Embryonic facial prominence (tissue), 1 donor: ENCODE measurements around the gene BMPR1B.

Experiments used
- DNase-seq: peaks from one replicate; pipeline ENCODE4 v3.0.0-alpha.2; 2016; ENCODE audit errors: extremely low spot score

Gene BMPR1B

DNA sequence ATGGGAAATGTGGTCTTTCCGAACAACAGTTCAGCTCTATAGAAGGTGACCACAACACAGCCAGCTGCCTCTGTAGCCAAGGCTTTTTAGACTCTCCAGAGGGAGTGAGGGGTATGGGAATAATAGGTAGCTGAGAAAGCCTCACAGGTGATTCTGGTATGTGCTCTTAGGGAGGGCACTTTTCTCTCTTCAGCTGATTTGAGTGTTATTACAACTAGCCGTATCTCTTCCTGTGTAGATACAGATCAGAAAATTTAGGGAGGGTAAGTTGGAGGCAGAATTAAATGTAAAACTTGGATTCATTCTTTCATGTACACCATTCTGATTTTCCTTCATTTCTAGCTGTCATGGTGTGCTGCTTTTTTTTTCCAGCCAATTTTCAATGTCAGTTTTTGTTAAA, 154.9 kb downstream of the BMPR1B start:
- DNase-seq: no peak

GRCh38 chr4:94913316-94913715, 155.6 kb downstream of the BMPR1B start:
- no peak for DNase-seq

DNA sequence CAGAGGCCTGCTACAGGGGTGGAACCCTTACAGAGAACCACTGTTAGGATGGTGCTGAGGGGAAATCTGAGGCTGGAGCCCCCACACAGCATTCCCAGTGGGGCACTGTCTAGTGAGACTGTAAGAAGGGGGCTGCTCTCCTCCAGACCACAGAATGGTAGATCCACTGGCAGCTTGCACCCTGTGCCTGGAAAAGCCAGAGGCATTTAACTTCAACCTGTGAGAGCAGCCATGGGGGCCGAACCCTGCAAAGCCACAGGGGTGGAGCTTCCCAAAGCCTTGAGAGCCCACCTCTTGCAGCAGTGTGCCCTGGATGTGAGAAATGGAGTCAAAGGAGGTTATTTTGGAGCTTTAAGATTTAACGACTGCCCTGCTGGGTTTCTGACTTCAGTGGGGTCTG, 159.4 kb downstream of the BMPR1B start:
- DNase-seq: no peak

- DNase-seq: no peak
Measured at GRCh38 chr4:94918543-94918942, 160.8 kb downstream of the BMPR1B start.

- DNase-seq: no peak
Measured at GRCh38 chr4:94920369-94920768, 162.6 kb downstream of the BMPR1B start.

DNA sequence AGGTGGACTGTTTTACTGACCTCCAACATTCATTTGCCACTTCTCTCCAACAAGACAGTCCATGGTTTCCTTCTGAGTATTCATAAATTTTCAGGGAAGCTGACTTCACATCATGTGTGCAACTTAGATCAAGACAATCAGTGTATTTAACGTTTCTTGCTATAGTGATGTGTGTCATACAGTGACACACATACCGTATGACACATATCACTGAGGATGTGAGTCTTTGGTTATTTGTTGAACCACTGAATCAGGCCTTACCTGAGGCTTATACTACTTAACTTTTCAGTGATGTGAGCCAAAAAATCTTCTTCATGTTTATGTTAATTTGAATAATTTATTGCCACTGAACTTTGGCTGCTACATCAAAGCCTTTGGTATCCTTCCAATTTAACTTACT, 166.8 kb downstream of the BMPR1B start:
- no peak for DNase-seq

GRCh38 chr4:94925764-94926347, 168.1 kb downstream of the BMPR1B start:
- DNase-seq: no peak

- DNase-seq: no peak
Measured at GRCh38 chr4:94926936-94927335, 169.2 kb downstream of the BMPR1B start.

DNA sequence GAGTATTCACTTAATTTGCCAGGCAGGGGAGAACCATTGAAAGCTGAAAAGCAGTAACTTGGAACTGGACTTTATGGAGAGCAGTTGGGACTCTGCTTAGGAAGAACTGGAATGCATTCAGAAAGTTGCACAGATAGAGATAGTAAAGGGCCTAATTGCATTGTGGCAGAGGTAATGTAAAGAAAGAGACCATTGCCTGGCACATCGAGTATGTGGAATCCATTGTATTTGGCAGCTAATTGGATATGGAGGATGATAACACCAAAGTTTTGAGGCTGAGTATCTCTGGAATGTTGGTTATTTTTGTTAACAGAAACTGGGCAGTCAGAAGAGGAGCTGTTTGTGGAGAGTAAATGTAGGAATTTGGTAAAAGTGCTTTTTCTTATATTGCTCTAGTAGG, 169.9 kb downstream of the BMPR1B start:
- DNase-seq: no peak

DNA sequence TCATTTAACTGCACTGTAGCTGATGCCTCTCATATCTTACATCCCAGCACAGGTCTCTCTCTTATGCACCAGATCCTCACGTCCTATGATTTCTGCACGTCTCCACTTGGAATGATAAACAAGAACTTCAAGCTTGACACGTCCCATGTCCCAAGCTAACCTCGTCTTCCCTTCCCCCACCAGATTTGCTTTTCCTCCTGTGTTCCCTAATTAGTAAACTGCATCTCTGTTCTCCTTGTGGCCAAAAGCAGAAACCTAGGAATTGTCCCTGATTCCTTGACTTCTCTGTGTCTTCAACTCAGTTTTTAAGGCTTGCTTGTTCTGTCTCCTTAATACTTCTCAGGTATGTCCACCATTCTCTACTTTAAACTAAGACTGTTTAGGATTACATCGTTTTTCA, 171.9 kb downstream of the BMPR1B start:
- DNase-seq: no peak

GRCh38 chr4:94931626-94932025, 173.9 kb downstream of the BMPR1B start:
- no peak for DNase-seq

DNA sequence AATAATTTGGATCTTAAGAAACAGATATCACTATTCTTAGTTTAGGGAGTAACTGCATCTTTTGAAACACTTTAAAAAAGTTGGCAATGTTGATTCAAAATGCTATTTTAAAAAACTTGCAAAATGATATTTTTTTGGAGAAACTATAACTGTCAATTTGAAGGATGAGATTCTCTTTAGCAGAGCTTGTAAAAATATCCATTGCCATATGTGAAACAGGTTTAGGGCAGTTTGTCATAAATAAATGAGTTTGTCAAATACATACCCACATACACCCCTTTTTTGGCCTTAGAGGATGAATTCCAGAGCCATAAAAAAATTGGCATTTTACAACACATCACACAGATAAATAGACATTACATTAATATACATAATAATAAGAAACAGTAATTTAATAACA, 174.6 kb downstream of the BMPR1B start:
- no peak for DNase-seq

- DNase-seq: no peak
Measured at GRCh38 chr4:94933799-94934198, 176.0 kb downstream of the BMPR1B start.

- DNase-seq: no peak
Measured at GRCh38 chr4:94934201-94934600, 176.4 kb downstream of the BMPR1B start.

- no peak for DNase-seq
Measured at GRCh38 chr4:94934864-94935263, 177.1 kb downstream of the BMPR1B start.

DNA sequence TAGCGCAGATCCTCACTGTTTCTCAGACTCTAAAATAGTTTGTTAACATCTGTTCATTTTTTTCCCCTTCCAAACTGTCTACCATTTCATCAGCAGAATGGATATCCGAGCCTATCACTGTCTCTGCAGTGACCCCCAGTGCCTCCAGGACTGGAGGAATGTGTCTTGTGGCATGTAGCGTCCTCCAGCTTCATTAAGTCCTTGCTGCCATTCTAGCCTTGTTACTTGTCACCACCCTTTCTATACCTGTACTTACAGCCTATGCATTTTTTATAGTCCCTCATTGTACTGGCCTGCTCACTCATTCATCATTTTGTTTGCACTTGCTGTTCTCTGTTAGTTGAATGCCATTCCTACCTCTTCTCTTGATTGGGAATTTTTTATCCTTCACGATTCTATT, 179.1 kb downstream of the BMPR1B start:
- no peak for DNase-seq

DNA sequence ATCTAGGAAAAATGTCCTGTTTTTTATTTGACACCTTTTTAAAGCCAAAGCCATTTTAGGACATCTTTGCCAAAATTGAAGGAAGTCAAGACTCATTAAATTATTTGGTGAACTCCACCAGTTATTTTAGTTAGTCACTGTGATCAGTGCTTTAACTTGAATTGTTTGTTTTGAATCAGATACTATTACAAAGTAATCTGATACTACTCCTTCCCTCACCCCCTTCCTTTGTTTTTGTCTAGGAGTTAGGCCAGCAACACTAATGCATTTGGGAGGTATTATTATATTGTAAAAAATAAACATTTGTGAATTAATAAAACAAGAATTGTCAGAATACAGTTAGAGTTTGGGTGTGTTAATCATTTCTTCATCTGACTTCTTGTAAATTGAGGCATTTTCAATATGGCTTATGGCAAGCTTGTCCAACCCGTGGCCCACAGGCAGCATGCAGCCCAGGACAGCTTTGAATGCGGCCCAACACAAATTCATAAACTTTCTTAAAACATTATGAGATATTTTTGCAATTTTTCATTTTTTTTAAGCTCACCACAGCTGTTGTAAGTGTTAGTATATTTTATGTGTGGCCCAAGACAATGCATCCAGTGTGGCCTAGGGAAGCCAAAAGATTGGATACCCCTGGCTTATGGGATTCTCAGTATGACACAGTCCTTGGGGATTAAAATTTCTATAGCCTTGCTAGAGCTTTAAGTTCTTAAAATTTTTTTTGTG, 182.2 kb downstream of the BMPR1B start:
- no peak for DNase-seq

- no peak for DNase-seq
Measured at GRCh38 chr4:94940520-94940908, 182.8 kb downstream of the BMPR1B start.

DNA sequence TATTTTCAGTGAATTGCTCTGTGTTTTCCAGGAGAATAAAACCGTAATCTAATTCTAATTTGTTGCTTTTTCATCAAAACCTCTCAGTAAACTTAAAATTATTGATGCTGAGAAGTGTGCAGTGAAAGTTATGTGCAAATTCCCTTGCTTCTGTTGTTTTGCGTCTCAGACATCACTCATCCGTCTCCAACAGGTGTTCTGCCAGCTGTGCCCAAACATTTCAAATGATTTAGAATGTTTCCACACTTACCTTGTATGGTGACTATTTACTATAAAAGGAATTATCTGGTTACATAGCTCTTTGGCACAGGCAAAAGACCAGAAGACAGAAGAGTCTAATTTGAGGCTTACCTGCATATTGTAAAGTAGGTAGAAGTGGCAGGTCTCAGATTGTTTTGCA, 184.0 kb downstream of the BMPR1B start:
- no peak for DNase-seq

DNA sequence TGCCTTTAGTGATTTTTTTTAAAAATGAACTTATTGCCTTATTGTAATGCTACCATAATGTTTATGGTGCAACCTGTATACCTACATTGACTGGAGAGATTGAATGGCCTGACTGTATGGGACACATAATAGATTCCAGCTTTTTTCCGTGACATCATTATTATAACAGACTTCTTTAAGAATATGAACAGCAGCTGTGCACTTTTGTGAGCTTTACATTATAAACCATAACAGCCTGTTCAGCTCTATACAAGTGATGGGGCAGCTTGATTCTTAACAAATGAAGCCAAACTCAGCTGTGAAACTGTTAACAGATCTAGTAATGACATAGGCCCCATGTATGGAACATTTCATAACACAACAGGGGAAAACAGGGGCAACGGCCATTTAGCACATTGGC, 187.0 kb downstream of the BMPR1B start:
- DNase-seq: peak; percentile 76

- no peak for DNase-seq
Measured at GRCh38 chr4:94947681-94948108, 189.9 kb downstream of the BMPR1B start.

- DNase-seq: no peak
Measured at GRCh38 chr4:94954251-94954650, 196.5 kb downstream of the BMPR1B start.

- no peak for DNase-seq
Measured at GRCh38 chr4:94957030-94957429, 199.3 kb downstream of the BMPR1B start.

DNA sequence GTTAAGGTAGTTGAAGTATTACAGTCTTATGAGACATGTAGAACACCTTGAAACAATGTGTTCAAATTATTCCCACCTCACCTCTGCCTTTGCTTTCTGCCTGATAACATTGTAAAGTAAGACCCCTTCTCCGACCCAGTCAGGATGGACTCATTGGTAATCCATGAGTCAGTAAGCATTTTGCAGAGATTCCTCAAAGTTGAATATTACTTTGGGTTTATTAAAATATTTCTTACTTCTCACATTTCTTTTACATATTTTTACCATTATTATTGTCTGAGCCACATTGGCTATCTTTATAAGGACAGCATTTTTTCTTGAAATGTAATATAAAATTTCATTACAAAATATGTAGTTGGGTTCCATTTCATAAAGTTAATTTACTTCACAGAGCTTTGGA, 201.6 kb downstream of the BMPR1B start:
- no peak for DNase-seq
